HEK293 (cell line): Measurements from ENCODE around the gene CCDC170.

Experiments used
- CTCF ChIA-PET: fragments of 350-600 bp; formaldehyde crosslinking; extraction: SDS; loops from one replicate; lab custom pipeline; 2021; ENCODE audit warnings: antibody characterized with exemption; lab: Yijun Ruan, JAX
- POLR2A ChIA-PET: fragments of 300-600 bp; formaldehyde crosslinking; extraction: SDS; loops from one replicate; lab custom pipeline; 2020; ENCODE audit warnings: antibody characterized with exemption, inconsistent platforms; lab: Yijun Ruan, JAX
- H3K27ac ChIP-seq: fragments of 200-500 bp; sonication (Bioruptor generic); 2 replicates; pipeline ENCODE4 v1.5.1; 2014; ENCODE audit warnings: low read depth, low read length, control low read depth, inconsistent platforms; ENCODE audit errors: extremely low read depth
- H3K36me3 ChIP-seq, 2 experiments: fragments of 200-500 bp in 1 of 2; sonication (Bioruptor generic) in 1 of 2; 1 replicate in 1 of 2; 2 replicates in 1 of 2; pipeline ENCODE4 v1.5.1; 2014 to 2017; ENCODE audit warnings: inconsistent platforms in 2 of 2, low read length in 2 of 2; ENCODE audit not compliant: control insufficient read depth in 2 of 2, insufficient read depth in 1 of 2
- H3K4me1 ChIP-seq: fragments of 200-500 bp; sonication (Bioruptor generic); 2 replicates; pipeline ENCODE4 v1.5.1; 2014; ENCODE audit warnings: mild to moderate bottlenecking, low read length, inconsistent platforms; ENCODE audit not compliant: control insufficient read depth, insufficient read depth
- H3K4me3 ChIP-seq: 2 replicates; pipeline ENCODE4 v1.5.1; 2011; ENCODE audit warnings: low read depth, mild to moderate bottlenecking, control low read depth, low read length, moderate library complexity
- H3K9me3 ChIP-seq: fragments of 200-500 bp; sonication (Bioruptor generic); 2 replicates; pipeline ENCODE4 v1.5.1; 2014; ENCODE audit warnings: low read depth, low read length, inconsistent platforms; ENCODE audit not compliant: control insufficient read depth, insufficient read depth
- KLF7 ChIP-seq: fragments of 450-650 bp; formaldehyde crosslinking; IDR thresholded peaks from 2 replicates; pipeline ENCODE4 v1.5.1; 2016; ENCODE audit warnings: missing biosample characterization, missing genetic modification characterization, borderline replicate concordance
- PRDM10 ChIP-seq: fragments of 450-650 bp; formaldehyde crosslinking; IDR thresholded peaks from 2 replicates; pipeline ENCODE4 v1.5.1; 2016; ENCODE audit warnings: missing biosample characterization, missing genetic modification characterization
- PRDM2 ChIP-seq: fragments of 450-650 bp; formaldehyde crosslinking; IDR thresholded peaks from 2 replicates; pipeline ENCODE4 v1.5.1; 2016; ENCODE audit warnings: missing biosample characterization, missing genetic modification characterization, borderline replicate concordance
- SETDB1 ChIP-seq: IDR thresholded peaks from one replicate; pipeline ENCODE4 v1.6.1; 2017; ENCODE audit warnings: mild to moderate bottlenecking, low read length, moderate library complexity, mixed read lengths; ENCODE audit not compliant: insufficient read length
- TRIM28 ChIP-seq: IDR thresholded peaks from 2 replicates; pipeline ENCODE4 v1.6.1; 2011; ENCODE audit warnings: low read length, control low read depth, borderline replicate concordance
- ZBTB20 ChIP-seq: fragments of 450-650 bp; formaldehyde crosslinking; IDR thresholded peaks from 2 replicates; pipeline ENCODE4 v1.5.1; 2016; ENCODE audit warnings: missing biosample characterization, missing genetic modification characterization
- ZNF155 ChIP-seq: fragments of 450-650 bp; formaldehyde crosslinking; IDR thresholded peaks from 2 replicates; pipeline ENCODE4 v1.5.1; 2016; ENCODE audit warnings: missing biosample characterization, missing genetic modification characterization
- ZNF341 ChIP-seq: fragments of 450-650 bp; formaldehyde crosslinking; IDR thresholded peaks from 2 replicates; pipeline ENCODE4; 2016; ENCODE audit warnings: low read depth, missing biosample characterization, missing genetic modification characterization
- ZNF596 ChIP-seq: fragments of 450-650 bp; IDR thresholded peaks from 2 replicates; pipeline ENCODE4 v1.5.0; 2018; ENCODE audit warnings: missing biosample characterization, mild to moderate bottlenecking, missing genetic modification characterization, moderate library complexity
- ZNF707 ChIP-seq: fragments of 450-650 bp; formaldehyde crosslinking; IDR thresholded peaks from 2 replicates; pipeline ENCODE4 v1.5.1; 2016; ENCODE audit warnings: missing biosample characterization, missing genetic modification characterization
- ZNF792 ChIP-seq: fragments of 450-650 bp; formaldehyde crosslinking; IDR thresholded peaks from 2 replicates; pipeline ENCODE4 v1.5.1; 2016; ENCODE audit warnings: missing biosample characterization, missing genetic modification characterization
- ZNF830 ChIP-seq: fragments of 450-650 bp; IDR thresholded peaks from 2 replicates; pipeline ENCODE4 v1.5.0; 2018; ENCODE audit warnings: missing biosample characterization, missing genetic modification characterization, low read depth, mild to moderate bottlenecking, moderate library complexity
- ZSCAN16 ChIP-seq: fragments of 450-650 bp; formaldehyde crosslinking; IDR thresholded peaks from 2 replicates; pipeline ENCODE4 v1.5.1; 2016; ENCODE audit warnings: missing biosample characterization, missing genetic modification characterization
- ZSCAN5A ChIP-seq: fragments of 450-650 bp; formaldehyde crosslinking; IDR thresholded peaks from 2 replicates; pipeline ENCODE4 v1.5.1; 2016; ENCODE audit warnings: missing biosample characterization, missing genetic modification characterization
- TF ChIP-seq, protein P1 (sequence below): fragments of 450-650 bp; formaldehyde crosslinking; conservative IDR thresholded peaks from 2 replicates; pipeline ENCODE4 v1.5.1; 2016; ENCODE audit warnings: low read depth, missing biosample characterization, missing genetic modification characterization
- TF ChIP-seq, protein P2 (sequence below): fragments of 450-650 bp; formaldehyde crosslinking; IDR thresholded peaks from 2 replicates; pipeline ENCODE4 v1.5.1; 2017; ENCODE audit warnings: missing biosample characterization, missing genetic modification characterization

The CCDC170 gene

DNA sequence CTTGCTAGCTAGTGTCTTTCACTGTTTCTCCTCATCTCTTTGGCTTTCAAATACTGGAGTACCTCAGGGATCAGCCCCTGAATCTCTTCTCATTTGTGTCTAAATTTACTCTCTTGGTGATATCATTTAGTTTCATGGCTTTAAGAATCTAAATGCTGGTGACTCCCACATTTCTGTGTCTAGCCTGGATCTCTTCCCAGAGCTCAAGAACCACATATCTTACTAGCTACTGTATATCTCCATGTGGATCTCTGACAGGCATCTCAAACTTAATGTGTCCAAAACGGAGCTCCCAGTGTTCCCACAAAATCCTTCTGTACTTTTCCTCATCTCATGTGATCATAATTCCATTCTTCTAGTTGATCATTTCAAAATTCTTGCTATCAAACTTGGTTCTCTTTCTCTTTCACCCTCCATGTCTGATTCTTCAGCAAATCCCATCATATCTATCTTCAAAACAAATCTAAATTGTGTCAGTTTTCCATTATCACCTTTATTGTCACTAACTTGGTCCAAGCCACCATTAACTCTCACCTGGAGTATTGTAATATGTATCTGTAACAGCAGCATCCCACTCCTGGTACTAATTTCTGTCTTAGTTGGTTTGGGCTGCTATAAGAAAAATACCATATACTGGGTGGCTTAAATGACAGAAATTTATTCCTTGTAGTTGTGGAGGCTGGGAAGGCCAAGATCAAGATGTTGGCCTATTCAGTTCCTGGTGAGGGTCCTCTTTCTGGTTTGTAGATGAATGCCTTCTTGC lies 45.9 kb downstream of the CCDC170 start:
- CTCF ChIA-PET: no interaction called here
- POLR2A ChIA-PET: no interaction called here
- TF ChIP-seq PRDM2 (no peak), ZSCAN5A (no peak), TRIM28 (0 out of 2 replicates have a peak, but pooled peaks have one; percentile 43), SETDB1 (peak; percentile 15), ZNF341 (tag by site-specific recombination) (no peak), ZNF707 (peak; percentile 97)
- Histone ChIP-seq H3K4me1 (no peaks in the 10 kb centered on the region), H3K36me3 (no peaks in the 10 kb centered on the region), H3K4me3 (no peak overlapping the region), H3K27ac (no peak overlapping the region), H3K9me3 (no peaks in the 10 kb centered on the region)

GRCh38 chr6:151544453-151544852 lies 50.6 kb downstream of the CCDC170 start:
- POLR2A ChIA-PET: no interaction called here
- CTCF ChIA-PET: no interaction called here
- Histone ChIP-seq H3K4me3 (no peak overlapping the region), H3K9me3 (no peaks in the 10 kb centered on the region), H3K36me3 (no peaks in the 10 kb centered on the region), H3K4me1 (no peaks in the 10 kb centered on the region), H3K27ac (no peak overlapping the region)
- TF ChIP-seq ZNF830 (tag by site-specific recombination) (no peak), ZBTB20 (tag by site-specific recombination) (no peak), KLF7 (tag by site-specific recombination) (no peak), ZNF792 (tag by site-specific recombination) (no peak), PRDM10 (no peak), ZSCAN16 (tag by site-specific recombination) (no peak), ZNF155 (tag by site-specific recombination) (no peak), ZNF596 (tag by site-specific recombination) (no peak)
- TF ChIP-seq, protein P1, sequence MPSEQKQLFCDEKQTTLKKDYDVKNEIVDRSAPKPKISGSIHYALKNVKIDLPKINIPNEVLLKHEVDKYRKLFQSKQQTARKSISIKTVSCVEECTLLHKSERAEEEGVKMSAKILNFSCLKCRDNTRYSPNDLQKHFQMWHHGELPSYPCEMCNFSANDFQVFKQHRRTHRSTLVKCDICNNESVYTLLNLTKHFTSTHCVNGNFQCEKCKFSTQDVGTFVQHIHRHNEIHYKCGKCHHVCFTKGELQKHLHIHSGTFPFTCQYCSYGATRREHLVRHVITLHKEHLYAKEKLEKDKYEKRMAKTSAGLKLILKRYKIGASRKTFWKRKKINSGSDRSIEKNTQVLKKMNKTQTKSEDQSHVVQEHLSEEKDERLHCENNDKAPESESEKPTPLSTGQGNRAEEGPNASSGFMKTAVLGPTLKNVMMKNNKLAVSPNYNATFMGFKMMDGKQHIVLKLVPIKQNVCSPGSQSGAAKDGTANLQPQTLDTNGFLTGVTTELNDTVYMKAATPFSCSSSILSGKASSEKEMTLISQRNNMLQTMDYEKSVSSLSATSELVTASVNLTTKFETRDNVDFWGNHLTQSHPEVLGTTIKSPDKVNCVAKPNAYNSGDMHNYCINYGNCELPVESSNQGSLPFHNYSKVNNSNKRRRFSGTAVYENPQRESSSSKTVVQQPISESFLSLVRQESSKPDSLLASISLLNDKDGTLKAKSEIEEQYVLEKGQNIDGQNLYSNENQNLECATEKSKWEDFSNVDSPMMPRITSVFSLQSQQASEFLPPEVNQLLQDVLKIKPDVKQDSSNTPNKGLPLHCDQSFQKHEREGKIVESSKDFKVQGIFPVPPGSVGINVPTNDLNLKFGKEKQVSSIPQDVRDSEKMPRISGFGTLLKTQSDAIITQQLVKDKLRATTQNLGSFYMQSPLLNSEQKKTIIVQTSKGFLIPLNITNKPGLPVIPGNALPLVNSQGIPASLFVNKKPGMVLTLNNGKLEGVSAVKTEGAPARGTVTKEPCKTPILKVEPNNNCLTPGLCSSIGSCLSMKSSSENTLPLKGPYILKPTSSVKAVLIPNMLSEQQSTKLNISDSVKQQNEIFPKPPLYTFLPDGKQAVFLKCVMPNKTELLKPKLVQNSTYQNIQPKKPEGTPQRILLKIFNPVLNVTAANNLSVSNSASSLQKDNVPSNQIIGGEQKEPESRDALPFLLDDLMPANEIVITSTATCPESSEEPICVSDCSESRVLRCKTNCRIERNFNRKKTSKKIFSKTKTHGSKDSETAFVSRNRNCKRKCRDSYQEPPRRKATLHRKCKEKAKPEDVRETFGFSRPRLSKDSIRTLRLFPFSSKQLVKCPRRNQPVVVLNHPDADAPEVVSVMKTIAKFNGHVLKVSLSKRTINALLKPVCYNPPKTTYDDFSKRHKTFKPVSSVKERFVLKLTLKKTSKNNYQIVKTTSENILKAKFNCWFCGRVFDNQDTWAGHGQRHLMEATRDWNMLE (tag by site-specific recombination): no peak
- TF ChIP-seq, protein P2, sequence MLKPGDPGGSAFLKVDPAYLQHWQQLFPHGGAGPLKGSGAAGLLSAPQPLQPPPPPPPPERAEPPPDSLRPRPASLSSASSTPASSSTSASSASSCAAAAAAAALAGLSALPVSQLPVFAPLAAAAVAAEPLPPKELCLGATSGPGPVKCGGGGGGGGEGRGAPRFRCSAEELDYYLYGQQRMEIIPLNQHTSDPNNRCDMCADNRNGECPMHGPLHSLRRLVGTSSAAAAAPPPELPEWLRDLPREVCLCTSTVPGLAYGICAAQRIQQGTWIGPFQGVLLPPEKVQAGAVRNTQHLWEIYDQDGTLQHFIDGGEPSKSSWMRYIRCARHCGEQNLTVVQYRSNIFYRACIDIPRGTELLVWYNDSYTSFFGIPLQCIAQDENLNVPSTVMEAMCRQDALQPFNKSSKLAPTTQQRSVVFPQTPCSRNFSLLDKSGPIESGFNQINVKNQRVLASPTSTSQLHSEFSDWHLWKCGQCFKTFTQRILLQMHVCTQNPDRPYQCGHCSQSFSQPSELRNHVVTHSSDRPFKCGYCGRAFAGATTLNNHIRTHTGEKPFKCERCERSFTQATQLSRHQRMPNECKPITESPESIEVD: no peak
